Central memory CD4-positive, alpha-beta T cell (primary cell): Measurements from ENCODE around the gene RGS3.

Experiments
- DNase-seq: peaks from one replicate; pipeline ENCODE4 v3.0.0; 2022

RGS3 gene

GRCh38 chr9:113558632-113559502 lies 95.3 kb downstream of the RGS3 start:
- DNase-seq = no peak

GRCh38 chr9:113559834-113560800 lies 96.6 kb downstream of the RGS3 start:
- DNase-seq = no peak

GRCh38 chr9:113562653-113563381 lies 99.3 kb downstream of the RGS3 start:
- DNase-seq = no peak

GRCh38 chr9:113563826-113564497 lies 100.4 kb downstream of the RGS3 start:
- DNase-seq = no peak

- DNase-seq = no peak
Measured at GRCh38 chr9:113564498-113565237, 101.1 kb downstream of the RGS3 start.

- DNase-seq = no peak
Measured at GRCh38 chr9:113566016-113566711, 102.6 kb downstream of the RGS3 start.

GRCh38 chr9:113566712-113567071 lies 103.2 kb downstream of the RGS3 start:
- DNase-seq = no peak

- no peak for DNase-seq
Measured at GRCh38 chr9:113567361-113568080, 104.0 kb downstream of the RGS3 start.

GRCh38 chr9:113568081-113568435 lies 104.5 kb downstream of the RGS3 start:
- DNase-seq = no peak

GRCh38 chr9:113568571-113569321 lies 105.2 kb downstream of the RGS3 start:
- no peak for DNase-seq

- DNase-seq = no peak
Measured at GRCh38 chr9:113569472-113570060, 106.0 kb downstream of the RGS3 start.

- DNase-seq = no peak
Measured at GRCh38 chr9:113570106-113570505, 106.6 kb downstream of the RGS3 start.

GRCh38 chr9:113570749-113571711 lies 107.5 kb downstream of the RGS3 start:
- no peak for DNase-seq

GRCh38 chr9:113572076-113572861 lies 108.7 kb downstream of the RGS3 start:
- DNase-seq = no peak

GRCh38 chr9:113573046-113573958 lies 109.8 kb downstream of the RGS3 start:
- DNase-seq = no peak

- no peak for DNase-seq
Measured at GRCh38 chr9:113573959-113574352, 110.4 kb downstream of the RGS3 start.
